Hematopoietic multipotent progenitor cell treated with erythropoietin and hydrocortisone succinate and interleukin-3 and kit ligand, for 17 days (in vitro differentiated cells): ENCODE results near the gene TBC1D23.
"Not testable (repeated sequence)": the region's sequence is repeated elsewhere in the genome, so short reads cannot be mapped to it uniquely, and the experiment has no call there.

Source experiments
- DNase-seq: peaks from one replicate; pipeline ENCODE4 v3.0.0-alpha.2; 2015; ENCODE audit warnings: low spot score

TBC1D23 gene

GRCh38 chr3:100260685-100261484 is at the start of gene TBC1D23:
Gene TBC1D23 (plus strand): TSS chr3:100260992. CDS start chr3:100261019, 27 bp downstream.
- DNase-seq: peak; percentile 98

GRCh38 chr3:100213891-100214573 is 46.8 kb upstream of the TBC1D23 start:
- DNase-seq: no peak

GRCh38 chr3:100214574-100214964 is 46.2 kb upstream of the TBC1D23 start:
- DNase-seq: no peak

- no peak for DNase-seq
Measured at GRCh38 chr3:100216713-100217112, 44.1 kb upstream of the TBC1D23 start.

GRCh38 chr3:100221159-100221558 is 39.6 kb upstream of the TBC1D23 start:
- no peak for DNase-seq

- no peak for DNase-seq
Measured at GRCh38 chr3:100225193-100225592, 35.6 kb upstream of the TBC1D23 start.

GRCh38 chr3:100225883-100226282 is 34.9 kb upstream of the TBC1D23 start:
- DNase-seq: no peak

- DNase-seq: no peak
Measured at GRCh38 chr3:100226712-100227429, 33.9 kb upstream of the TBC1D23 start.

GRCh38 chr3:100227511-100227921 is 33.3 kb upstream of the TBC1D23 start:
- DNase-seq: no peak

GRCh38 chr3:100228247-100228646 is 32.5 kb upstream of the TBC1D23 start:
- no peak for DNase-seq

- not testable (repeated sequence) for DNase-seq
Measured at GRCh38 chr3:100229188-100229587, 31.6 kb upstream of the TBC1D23 start.

- no peak for DNase-seq
Measured at GRCh38 chr3:100230710-100231109, 30.1 kb upstream of the TBC1D23 start.

GRCh38 chr3:100231668-100232067 is 29.1 kb upstream of the TBC1D23 start:
- DNase-seq: no peak

GRCh38 chr3:100234364-100234763 is 26.4 kb upstream of the TBC1D23 start:
- no peak for DNase-seq

GRCh38 chr3:100238599-100238998 is 22.2 kb upstream of the TBC1D23 start:
- no peak for DNase-seq

- not testable (repeated sequence) for DNase-seq
Measured at GRCh38 chr3:100242471-100242870, 18.3 kb upstream of the TBC1D23 start.

GRCh38 chr3:100244264-100244663 is 16.5 kb upstream of the TBC1D23 start:
- DNase-seq: no peak

- no peak for DNase-seq
Measured at GRCh38 chr3:100245136-100245535, 15.7 kb upstream of the TBC1D23 start.

GRCh38 chr3:100245927-100246326 is 14.9 kb upstream of the TBC1D23 start:
- no peak for DNase-seq

- no peak for DNase-seq
Measured at GRCh38 chr3:100246999-100247398, 13.8 kb upstream of the TBC1D23 start.

GRCh38 chr3:100252001-100252400 is 8.8 kb upstream of the TBC1D23 start:
- DNase-seq: no peak

GRCh38 chr3:100254168-100254777 is 6.5 kb upstream of the TBC1D23 start:
- peak; percentile 60 for DNase-seq
